H1 (cell line): ENCODE measurements around the gene SIK3. TPM values are rescaled to one million over a fixed set of nuclear protein-coding genes. Genes with fewer than 3 reads are reported as not detected.

Experiments
- ATF3 ChIP-seq: IDR thresholded peaks from 2 replicates; pipeline ENCODE4 v1.6.1; 2011; ENCODE audit warnings: low read depth, mild to moderate bottlenecking, low read length; ENCODE audit not compliant: insufficient read depth
- BCL11A ChIP-seq, 2 experiments: IDR thresholded peaks; one replicate each; pipeline ENCODE4 v1.6.1; 2011; ENCODE audit warnings: low read depth in 2 of 2, low read length in 2 of 2, mild to moderate bottlenecking in 2 of 2
- CTBP2 ChIP-seq: IDR thresholded peaks from 2 replicates; pipeline ENCODE4 v1.7.0; 2011; ENCODE audit warnings: borderline replicate concordance, mild to moderate bottlenecking, moderate library complexity, mixed read lengths, low read length; ENCODE audit not compliant: insufficient read depth, insufficient read length
- E2F6 ChIP-seq: IDR thresholded peaks from 2 replicates; pipeline ENCODE4 v1.6.1; 2012; ENCODE audit warnings: inconsistent platforms
- EGR1 ChIP-seq: IDR thresholded peaks from 2 replicates; pipeline ENCODE4 v1.6.1; 2011; ENCODE audit warnings: low read depth, low read length, borderline replicate concordance
- EP300 ChIP-seq, 2 experiments: IDR thresholded peaks; 1 replicate in 1 of 2; 2 replicates in 1 of 2; pipeline ENCODE4 v1.6.1; 2011 to 2012; ENCODE audit warnings: low read depth in 2 of 2, low read length in 2 of 2, mild to moderate bottlenecking in 2 of 2, borderline replicate concordance in 1 of 2, inconsistent platforms in 1 of 2, moderate library complexity in 1 of 2
- GTF2F1 ChIP-seq: IDR thresholded peaks from 2 replicates; pipeline ENCODE4 v1.6.1; 2012; ENCODE audit warnings: low read depth, low read length, improper control_type of control experiment, borderline replicate concordance
- HDAC6 ChIP-seq: IDR thresholded peaks from one replicate; pipeline ENCODE4 v1.7.1; 2012; ENCODE audit warnings: low read depth, mild to moderate bottlenecking, inconsistent platforms, low read length, moderate library complexity
- JUND ChIP-seq: IDR thresholded peaks from 2 replicates; pipeline ENCODE4 v1.6.1; 2011; ENCODE audit warnings: mild to moderate bottlenecking, improper control_type of control experiment, low read length
- KDM1A ChIP-seq: fragments of 200-600, 300-600 bp; sonication (generic); IDR thresholded peaks from 2 replicates; pipeline ENCODE4 v1.7.1; 2016; ENCODE audit warnings: mild to moderate bottlenecking, low read length, borderline replicate concordance
- KDM5A ChIP-seq: fragments of 200-600 bp; IDR thresholded peaks from 2 replicates; pipeline ENCODE4 v1.7.1; 2012; ENCODE audit warnings: mild to moderate bottlenecking, low read length, inconsistent platforms, mixed read lengths
- NANOG ChIP-seq: IDR thresholded peaks from 2 replicates; pipeline ENCODE4 v1.6.1; 2011; ENCODE audit warnings: low read length, low read depth, mild to moderate bottlenecking, inconsistent platforms; ENCODE audit not compliant: insufficient read depth, poor library complexity, severe bottlenecking
- POLR2A ChIP-seq, 2 experiments: IDR thresholded peaks; 1 replicate in 1 of 2; 2 replicates in 1 of 2; pipeline ENCODE4 v1.6.1; 2011; ENCODE audit warnings: low read depth in 2 of 2, low read length in 2 of 2, mild to moderate bottlenecking in 2 of 2; ENCODE audit errors: control extremely low read depth in 1 of 2
- RBBP5 ChIP-seq: IDR thresholded peaks from 2 replicates; pipeline ENCODE4 v1.7.1; 2012; ENCODE audit warnings: low read depth, mild to moderate bottlenecking, inconsistent platforms, low read length, moderate library complexity, borderline replicate concordance
- RFX5 ChIP-seq: IDR thresholded peaks from 2 replicates; pipeline ENCODE4 v1.6.1; 2011; ENCODE audit warnings: low read depth, low read length, improper control_type of control experiment, borderline replicate concordance
- SIX5 ChIP-seq: IDR thresholded peaks from 2 replicates; pipeline ENCODE4 v1.6.1; 2011; ENCODE audit warnings: mild to moderate bottlenecking, low read depth, low read length
- SP1 ChIP-seq: IDR thresholded peaks from 2 replicates; pipeline ENCODE4 v1.6.1; 2011; ENCODE audit warnings: low read depth, low read length
- TAF1 ChIP-seq: IDR thresholded peaks from 2 replicates; pipeline ENCODE4 v1.6.1; 2011; ENCODE audit warnings: mild to moderate bottlenecking, low read depth, low read length
- TEAD4 ChIP-seq: IDR thresholded peaks from 2 replicates; pipeline ENCODE4 v1.6.1; 2012; ENCODE audit warnings: low read depth, low read length, inconsistent platforms, mixed read lengths
- USF2 ChIP-seq: IDR thresholded peaks from 2 replicates; pipeline ENCODE4 v1.6.1; 2011; ENCODE audit warnings: low read length, improper control_type of control experiment
- YY1 ChIP-seq: IDR thresholded peaks from 2 replicates; pipeline ENCODE4 v1.6.1; 2011; ENCODE audit warnings: low read depth, mild to moderate bottlenecking, low read length
- ZNF274 ChIP-seq: IDR thresholded peaks from 2 replicates; pipeline ENCODE4 v1.7.0; 2012; ENCODE audit warnings: low read length, borderline replicate concordance; ENCODE audit errors: extremely low read depth
- polyA plus RNA-seq, 7 experiments: library from polyadenylated mRNA; depleted of rRNA in 3 of 7; stranded (reverse) in 5 of 7; unstranded in 2 of 7; fragments of >200 nt in 5 of 7; fragments of 200-250 nt in 2 of 7; gene quantifications; 1 replicate in 5 of 7; 2 replicates in 1 of 7; 4 replicates in 1 of 7; pipeline versions ENCODE4 v1.2.1 to v1.2.3, GENCODE V29; 2011 to 2013; ENCODE audit warnings: missing spikeins in 2 of 7, mixed read lengths in 2 of 7
- total RNA-seq: library from RNA; stranded (reverse); fragmentation: NEBNext Ultra II Directional; extraction: Animal tissue kit (Norgen Biotek cat#: 25700); gene quantifications from 2 replicates; pipeline ENCODE4 v1.2.1, GENCODE V29; 2021

SIK3 gene
- total and polyA plus RNA-seq, 2 of the 8 experiments (the other 6 are each of a cell fraction or from before 2014, with no cell fraction given) = 19.9 to 32.1 TPM

GRCh38 chr11:117097389-117098268 is 599 bp downstream of the SIK3 start (continued):
- TF ChIP-seq KDM5A (no peak), JUND (no peak), USF2 (no peak), EP300 (IDR thresholded peaks at IDR 0.05; ENCODE audit: borderline replicate concordance in 1 of 2, low read depth in 2 of 2, low read length in 2 of 2) (no peak), E2F6 (no peak), KDM1A (no peak), POLR2A (IDR thresholded peaks at IDR 0.05; ENCODE audit: control extremely low read depth in 1 of 2, low read depth in 2 of 2, low read length in 2 of 2) (no peak), RFX5 (no peak), SIX5 (no peak), NANOG (no peak), BCL11A (IDR thresholded peaks at IDR 0.05; ENCODE audit: low read depth in 2 of 2, low read length in 2 of 2) (no peak), EGR1 (no peak), GTF2F1 (no peak), SP1 (no peak), TAF1 (peak; percentile 2; the same call in 1 of the 2 replicates), YY1 (no peak), RBBP5 (peak; percentile 76; the same call in 1 of the 2 replicates), HDAC6 (no peak), CTBP2 (no peak), ATF3 (no peak), ZNF274 (no peak), TEAD4 (no peak)
